ENCODE results near the gene TMEM240.

GRCh38 chr1:1582585-1583346, 42.3 kb upstream of the TMEM240 start:
- no peak for TF ChIP-seq POLR2A (IDR thresholded peaks at IDR 0.05)
- TF ChIP-seq CTCF (IDR thresholded peaks at IDR 0.05): no peak

All from thyroid gland (tissue), 4 donors.